Fibroblast of peridontal ligament (primary cell): ENCODE data around the gene MOB3C.

Experiments
- DNase-seq: peaks from one replicate; pipeline ENCODE4 v3.0.0-alpha.2; 2010; ENCODE audit errors: extremely low read depth

The MOB3C gene

DNA sequence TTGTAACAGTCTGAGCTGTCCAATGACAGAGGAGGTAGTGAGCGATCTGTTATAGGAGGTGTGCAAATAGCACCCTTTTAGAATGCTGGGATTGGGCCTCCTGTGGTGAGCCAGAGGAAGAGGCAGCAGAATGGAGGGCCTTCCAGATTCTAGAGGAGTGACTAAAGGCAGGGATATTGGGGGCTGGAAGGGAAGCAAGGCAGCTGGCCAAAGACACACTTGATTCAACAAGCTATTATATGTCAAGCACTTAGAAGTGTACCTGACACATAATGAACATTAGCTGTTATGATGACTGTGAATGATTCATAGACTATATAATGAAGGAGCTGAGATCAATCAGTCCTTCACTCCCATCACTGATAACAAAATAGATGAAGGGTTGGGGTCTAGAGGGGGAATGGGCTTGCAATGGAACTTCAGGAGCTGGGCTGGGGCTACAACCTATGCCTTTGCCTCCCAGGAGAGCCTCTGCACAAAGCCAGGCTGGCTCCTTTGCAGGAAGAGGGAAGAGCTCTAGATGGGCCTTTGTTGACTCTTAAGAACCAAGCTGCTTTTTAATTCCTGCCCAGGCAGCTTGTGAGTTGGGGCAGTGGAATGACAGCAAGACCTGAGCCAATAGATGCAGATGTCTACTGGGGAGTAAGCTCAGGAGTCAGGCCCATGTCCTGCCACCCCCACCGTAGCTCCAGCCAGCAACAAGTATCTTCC is 10.2 kb downstream of the MOB3C start:
- no peak for DNase-seq

DNA sequence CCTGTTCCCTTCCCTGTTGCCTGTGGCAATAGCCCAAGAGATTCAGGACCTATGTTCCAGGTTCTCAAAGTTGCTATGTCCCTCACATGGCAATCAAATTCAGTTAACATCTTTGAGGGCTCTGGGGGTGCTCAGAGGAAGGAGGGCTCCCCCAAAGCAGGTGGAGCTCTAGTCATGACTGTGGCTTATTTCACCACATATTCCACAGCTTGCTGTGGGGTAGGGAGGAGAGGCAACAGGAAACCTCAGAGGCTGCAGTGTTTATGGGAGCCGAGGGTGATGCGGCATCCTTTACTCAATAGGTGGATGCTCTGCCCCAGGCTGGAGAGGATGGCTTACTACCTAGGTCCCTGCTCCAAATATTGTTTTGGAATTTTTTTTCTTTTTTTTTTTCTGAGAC is 11.4 kb downstream of the MOB3C start:
- DNase-seq, result no peak

DNA sequence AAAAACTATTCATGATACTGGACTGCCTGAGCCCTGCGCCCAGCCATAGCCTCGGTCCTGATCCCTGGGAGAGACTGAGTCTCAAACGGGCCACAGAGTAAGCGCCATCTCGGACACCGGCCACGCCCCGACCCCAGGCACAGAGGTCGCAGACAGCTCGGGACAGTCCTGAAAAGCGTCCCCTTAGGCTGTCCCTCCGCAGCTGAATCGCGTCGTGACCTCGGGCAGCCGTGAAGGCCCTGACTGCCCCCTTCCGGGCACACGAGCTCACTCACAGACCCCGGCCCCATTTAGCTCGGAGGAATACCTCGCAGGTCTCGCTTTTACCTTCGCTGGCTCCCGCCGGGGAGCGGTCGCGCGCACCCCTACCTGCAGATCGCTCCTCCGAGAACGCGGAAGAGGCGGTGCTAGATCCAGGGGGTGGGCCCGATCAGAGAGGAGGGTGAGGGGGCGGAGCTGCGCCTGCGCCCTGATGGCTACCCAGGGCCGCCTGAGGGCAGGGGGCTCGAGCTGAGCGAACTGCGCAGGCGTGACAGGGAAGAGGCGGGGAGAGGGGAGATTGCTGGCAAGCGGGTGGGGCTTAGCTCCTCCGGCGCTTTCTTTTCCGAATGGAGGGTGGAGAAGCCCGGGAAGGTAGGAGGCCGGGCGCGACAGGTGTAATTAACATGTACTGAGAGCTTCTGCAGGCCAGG is 12.6 kb downstream of the MOB3C start, which contains the start of gene MKNK1:
MKNK1 (minus strand) TSS at position 411 of the 692 bp plus-strand sequence. CDS start 20,941 bp downstream, outside the sequence.
- DNase-seq, result peak; percentile 91

DNA sequence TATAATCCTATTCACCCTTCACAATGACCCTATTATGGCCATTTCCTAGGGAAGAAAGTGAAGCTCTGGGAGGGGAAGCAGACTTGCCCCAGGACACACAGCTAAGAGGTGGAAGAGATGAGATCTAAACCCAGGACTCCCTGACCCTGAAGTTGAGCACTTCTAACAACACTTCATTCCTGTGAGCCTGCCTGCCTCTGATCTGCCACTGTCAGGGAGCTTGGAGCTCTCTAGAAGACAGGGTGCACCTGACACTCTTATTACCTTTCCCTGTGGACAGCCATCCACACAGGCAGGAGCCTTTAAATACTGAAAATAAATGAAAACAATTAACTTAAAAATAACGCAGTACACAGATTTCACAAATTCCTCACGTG is 13.1 kb downstream of the MOB3C start:
- DNase-seq, result no peak

DNA sequence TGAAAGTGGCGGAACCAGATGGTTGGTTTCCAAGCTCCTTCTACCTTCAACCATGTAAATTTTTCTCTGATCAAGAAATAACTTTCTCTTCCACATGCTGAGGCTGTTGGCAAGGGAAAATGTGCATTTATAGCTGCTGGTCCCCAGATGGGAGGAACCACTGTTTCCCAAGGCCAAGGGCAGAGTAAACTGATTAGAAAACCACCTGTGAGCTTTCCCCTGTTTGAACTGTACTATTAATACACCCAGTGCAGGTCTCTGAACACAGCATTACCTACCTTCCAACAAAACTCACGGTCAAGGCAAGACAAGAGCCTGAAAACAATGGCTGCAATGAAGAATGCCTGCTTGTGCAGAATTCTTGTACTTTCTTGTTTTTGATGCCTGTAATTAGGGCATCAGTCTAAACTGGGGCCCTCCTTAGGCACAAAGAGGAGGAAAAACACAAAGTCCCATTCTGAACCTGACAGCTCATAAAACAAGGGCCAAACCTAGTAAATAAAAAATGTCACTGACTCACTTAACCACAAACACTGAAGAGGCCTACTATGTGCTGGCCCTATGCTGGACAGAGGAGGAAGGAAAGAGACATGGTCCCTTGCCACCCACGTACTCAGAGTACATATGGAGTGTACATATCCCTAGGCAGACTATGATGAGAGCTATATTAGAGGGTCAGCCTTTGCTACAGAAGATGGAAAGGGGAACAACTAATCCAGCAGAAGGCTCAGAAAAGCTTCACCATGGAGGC is 15.2 kb downstream of the MOB3C start:
- DNase-seq, result no peak

DNA sequence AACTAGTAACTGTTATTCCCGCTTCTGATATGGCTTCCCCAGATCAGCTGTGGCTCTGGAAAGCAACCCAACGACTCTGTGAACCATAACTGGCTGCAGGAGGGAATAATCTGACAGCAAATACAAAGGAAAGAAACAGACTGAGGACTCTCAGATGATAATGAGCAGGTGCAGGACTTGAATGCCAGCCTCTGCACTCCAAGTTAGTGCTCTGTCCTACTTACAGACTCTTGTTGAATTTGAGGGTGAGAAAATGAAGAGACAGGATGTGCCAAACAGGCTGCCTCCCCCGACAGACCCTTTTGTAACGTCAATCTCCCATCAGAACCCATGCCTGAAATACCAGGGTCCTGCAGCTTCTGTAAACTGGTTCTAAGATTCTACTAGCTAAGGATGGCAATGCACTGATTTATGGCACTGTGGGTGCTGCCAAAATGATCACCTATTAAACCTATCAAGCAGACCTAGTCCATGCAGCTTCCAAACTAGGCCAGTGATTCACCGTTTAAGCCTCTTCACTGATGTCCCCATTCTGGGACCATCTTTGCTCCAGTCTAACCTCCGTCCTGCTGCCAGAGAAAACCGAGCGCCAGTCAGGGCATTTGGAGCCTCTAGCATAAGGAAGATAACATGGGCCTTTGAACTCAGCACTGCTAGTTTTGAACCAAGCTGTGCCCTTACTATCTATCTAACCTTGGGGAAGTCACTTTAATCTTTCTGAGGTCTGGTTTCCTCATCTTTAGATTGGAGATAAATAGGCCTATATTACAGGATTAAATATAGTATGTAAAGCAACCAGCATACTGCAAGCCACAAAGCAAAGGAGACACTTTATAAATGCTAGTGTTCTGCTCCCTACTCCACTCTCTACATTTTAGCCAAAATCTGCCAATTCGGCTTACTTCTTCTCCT is 17.3 kb downstream of the MOB3C start:
- no peak for DNase-seq

DNA sequence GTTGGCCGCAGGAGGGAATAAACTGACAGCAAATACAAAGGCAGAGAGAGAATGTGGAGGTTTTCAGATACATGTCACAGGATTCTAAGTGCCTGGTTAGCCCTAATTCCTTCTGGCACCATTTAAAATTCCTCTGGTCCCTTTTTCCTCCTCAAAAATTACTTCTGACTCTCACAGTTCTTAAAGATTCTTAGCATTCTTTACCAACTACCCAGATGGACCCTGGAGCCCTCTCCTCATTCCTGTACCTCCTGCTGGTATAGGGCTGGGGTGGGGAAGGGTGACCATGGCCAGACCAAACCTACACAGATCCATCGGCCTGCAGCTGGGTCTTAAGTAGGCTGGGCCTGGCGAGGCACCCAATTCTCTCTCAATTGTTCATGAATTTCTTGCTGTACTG is 19.8 kb downstream of the MOB3C start:
- peak; percentile 18 for DNase-seq

DNA sequence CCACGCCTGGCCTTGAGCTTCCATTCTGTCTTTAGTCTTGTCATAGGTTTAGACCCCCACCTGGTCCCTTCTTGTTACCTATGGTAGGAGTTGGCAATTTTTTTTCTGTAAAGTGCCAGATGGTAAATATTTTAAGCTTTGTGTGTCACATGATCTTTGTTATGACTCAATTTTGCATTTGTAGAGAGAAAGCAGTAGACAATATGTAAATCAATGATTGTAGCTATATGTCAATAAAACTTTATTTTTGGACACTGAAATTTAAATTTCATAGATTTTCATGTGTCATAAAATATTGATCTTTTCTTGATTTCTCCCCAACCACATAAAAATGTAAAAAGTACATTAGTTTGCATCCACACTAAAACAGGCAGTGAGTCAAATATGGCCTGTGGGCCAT is 20.6 kb downstream of the MOB3C start:
- DNase-seq, result no peak

DNA sequence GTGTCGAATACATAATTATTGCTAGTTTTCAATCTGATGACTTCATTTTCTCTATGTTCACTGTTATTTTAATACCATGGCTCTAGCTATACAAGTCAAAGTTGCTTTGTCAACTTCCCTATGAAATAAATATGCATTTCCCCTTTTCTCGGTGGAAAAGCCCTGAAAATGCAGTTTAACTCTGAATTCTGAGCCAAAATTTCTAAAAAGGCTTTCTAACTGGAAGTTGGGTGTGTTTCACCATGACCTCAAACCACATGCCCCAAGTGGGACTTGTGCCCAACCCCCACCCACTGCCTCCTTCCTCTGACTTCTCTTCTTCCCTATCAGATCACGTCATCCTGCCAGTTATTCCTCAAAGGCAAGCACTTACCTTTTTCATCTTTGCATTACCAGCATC is 21.5 kb downstream of the MOB3C start:
- peak; percentile 56 for DNase-seq

DNA sequence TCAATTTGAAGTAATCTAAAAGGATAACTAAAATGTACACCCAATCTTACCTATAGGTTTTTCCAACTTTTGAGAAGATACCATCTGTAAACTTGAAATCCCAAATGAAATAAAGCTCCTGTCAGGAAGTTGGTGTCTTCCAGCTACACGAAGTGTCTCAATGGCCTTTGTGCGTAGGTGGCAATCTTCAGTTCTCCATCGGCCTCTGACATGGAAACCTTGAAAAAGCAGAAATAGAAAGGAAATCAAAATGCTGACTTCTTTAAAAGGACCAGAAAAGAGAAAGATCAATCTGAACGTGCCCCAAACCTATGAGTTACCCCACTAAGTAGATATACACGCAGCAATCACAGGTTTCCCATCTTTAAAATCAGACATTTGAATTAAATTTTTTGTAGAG is 22.5 kb downstream of the MOB3C start:
- DNase-seq, result no peak

DNA sequence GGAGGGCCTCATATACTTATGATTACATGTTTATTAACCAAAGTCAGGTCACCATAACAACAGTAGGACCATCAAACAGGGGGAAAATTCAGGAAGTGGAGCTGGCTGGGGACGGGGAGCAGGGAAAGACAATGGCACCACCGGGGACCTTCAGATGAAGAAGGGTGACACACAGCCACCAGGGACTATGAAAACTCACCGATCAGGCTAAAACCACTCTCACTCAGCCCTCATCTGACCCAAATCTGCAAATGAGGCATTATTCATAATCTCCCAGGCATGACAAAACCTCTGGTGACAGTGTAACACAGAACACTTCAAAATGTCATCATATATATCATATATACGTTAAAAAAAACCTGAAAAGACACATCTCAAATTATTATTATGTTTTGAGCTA is 23.8 kb downstream of the MOB3C start:
- DNase-seq, result no peak

DNA sequence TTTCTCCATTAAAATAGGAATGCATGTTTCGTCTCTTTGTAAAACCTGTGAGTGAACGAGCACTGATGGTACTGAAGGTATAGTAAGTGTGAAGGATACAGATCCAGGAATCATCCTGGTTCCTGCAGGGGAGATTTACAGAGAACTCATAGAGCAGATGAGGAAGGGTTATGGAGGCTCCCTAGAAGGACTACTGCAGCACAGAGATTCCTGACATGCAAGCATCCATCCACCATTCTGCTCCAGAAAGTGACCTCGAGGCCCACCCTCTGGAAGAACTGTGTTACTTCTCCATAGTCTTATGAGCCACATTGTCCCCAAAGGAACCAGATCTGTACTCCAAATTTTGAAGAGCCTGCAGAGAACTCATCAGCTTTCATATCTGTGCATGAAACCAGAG is 27.1 kb downstream of the MOB3C start:
- DNase-seq, result no peak

DNA sequence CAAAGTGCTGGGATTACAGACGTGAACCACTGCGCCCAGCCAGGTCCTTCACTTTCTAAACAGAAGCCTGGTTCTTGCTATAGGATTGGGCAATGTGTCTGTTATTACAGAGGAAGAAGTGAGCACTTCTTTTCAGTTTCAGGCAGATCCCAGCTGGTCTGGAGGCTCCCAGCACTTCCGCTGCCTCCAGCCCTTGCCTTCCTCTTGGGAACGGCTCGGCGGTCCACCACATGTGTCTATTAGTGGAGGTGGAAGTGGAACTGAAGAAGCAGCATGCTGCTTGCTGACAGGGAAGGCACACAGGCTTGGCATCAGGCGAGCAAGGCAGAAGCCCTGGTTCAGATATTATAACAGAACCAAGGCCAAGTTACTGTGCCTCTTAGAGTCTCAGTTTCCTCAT is 29.5 kb downstream of the MOB3C start:
- no peak for DNase-seq

DNA sequence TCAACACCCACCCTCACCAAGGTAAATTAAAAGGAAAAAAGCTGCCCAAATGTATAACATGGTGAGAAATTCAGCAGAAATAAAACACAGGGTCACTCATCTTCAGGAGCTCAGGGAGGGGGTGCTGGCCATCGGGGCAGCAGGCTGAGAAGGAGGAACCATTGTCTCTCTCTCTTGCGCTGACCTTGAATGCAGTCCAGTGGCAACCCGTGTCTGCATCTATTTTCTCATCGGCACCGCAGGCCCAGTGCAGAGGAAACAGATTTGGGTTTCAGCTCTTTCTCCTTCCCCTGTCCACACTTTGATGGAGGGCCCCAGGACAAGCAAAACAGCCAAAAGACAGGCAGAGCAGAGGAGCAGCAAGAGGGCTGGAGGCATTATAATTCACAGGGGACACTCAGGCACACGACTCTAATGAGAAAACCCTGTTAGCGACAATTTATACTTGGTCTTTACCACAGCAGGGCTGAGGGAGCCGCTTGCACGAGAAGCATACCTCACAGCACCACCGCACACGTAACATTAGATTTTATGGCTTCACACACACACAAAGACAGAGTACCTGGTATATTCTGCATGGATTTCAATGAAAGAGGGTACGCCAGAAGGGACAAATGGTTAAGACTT is 31.2 kb downstream of the MOB3C start:
- DNase-seq, result no peak

DNA sequence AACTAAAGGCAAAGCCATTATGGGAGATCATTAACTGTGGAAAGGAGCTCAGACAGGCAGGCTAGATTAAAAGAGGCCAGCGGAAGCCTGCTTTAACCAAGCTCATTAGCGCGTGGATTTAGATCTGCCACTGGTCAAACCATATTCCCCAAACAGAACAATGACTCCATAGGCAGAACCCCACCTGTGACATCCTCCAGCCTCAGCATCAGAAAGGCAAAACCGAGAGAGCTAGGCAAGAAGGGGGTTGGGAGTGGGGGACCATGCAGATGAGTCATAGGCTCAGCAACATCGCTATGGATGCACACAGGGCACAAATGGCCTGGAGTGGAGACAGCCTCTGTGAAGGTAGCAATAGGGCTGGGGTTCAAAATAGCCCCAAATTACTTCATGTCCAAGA is 33.1 kb downstream of the MOB3C start:
- DNase-seq, result no peak

DNA sequence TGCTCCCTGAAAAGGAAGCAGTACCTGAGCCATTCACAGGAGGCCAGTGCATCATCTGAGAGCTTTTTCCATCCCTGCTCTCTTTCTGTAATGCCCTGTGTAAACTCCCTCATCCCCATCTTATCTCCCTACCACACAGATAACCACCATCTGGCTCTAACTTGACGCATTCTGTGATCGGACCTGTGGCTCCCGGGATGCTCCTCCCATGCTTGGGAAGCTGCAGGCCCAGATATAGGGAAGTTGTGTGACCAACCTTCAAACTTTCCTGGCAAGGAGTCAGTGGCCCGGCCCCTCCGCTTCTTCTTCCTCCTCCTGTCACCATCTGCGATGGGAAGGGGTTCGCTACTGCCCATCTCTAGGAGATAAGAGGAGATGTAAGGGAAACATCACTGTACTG is 33.6 kb downstream of the MOB3C start:
- DNase-seq, result no peak

DNA sequence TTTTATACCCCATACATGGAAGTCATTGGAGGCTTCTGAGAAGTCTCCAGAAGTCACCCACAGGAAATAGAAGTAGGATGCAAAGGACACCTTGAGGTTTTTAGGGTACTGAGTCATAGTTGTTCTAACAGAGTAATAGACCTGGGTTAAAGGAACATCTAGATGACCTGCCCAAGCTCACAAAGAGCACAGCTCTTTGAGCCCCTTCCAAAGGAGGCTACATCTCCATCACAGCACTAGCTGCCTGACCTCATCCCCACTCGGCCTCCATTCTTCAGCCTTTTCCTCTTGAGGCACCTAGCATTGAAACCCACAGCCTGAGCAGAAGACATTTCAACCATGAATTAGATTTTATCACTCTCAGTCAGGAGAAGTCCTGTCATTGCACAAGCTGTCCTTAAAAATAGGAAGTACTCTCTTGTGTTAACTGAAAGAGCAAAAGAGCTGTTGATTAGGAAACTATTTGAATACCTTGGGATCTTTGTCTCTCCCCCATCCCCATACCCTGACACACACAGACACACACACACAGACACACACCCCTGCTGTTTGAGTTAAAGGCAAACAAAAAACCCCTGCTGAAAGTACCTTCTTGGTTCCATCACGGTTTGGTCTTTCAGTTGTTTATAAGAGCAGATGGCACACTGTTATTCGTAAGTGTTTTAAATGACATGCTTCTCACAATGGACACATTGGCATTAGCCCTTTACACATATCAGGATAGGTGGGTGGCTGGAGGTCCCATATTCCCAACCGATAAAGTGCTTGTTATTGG is 34.7 kb downstream of the MOB3C start:
- no peak for DNase-seq

DNA sequence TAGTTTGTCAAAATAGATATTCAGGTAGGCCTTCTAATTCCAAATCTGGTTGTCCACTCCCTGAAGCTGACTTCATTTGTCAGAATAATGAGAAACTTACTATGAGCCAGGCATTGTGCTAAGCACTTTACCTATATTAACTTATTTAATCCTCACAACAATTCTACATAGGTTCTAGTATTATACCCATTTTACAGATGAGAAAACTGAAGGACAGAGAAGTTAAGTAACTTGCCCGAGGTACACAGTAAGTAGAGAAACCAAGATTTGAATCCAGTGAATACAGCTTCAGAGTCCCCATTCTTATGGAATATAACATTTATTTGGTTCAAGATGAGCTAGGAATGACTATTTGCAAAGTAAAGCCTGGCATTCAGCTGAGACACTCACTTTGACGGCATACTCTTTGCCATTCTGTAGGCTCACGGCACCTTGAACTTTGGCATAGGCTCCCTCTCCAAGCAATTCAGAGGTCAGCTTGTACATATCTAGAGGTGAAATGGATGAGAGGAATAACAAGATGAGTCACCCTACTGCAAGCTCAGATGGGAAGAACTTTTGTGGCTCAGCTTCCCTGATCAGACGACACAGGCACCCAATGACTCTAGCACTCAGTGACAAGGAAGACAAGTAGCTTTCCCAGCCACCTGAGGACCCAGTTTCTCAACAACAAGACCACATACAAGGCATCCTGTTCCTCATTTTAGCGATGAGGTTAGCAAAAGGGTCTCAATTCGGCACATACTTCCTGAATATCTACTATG is 36.3 kb downstream of the MOB3C start:
- DNase-seq, result no peak

DNA sequence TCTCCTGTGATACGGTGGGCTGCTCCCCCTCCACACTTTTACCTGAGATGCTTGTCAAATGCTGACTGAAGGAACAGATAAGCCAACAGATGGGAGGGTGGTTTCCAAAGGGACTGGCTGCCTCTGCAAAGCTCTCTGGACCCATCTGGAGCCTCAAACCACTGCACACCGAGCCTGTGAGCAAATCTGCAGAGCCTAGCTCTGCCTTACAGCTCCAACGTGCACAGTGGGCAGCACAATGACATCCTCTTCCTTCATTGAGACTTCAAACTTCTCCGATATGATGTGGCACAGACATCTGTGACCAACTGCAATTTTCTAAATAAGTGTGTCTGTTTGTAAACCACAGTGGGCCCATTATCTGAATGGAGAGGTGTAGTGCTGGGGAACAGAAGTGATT is 38.9 kb downstream of the MOB3C start:
- no peak for DNase-seq

DNA sequence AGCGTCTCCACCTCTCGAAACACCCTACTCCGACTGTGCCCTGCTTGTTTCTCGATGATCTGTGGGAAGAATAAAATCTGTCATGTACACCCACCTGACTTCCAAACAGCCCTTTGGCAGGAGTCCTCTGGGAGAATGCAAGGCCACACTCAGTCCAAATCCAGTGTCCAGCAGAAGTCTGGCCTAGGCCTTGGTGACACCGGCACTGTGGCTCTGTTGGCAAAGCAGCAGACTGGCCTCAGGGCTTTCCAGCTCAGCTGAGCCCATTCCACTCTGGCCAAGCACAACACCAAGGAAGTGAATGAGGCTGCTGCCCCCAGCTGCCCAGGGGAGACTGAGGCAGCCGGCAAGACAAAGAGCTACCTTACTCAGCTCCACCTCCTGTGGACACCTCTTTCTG is 40.0 kb downstream of the MOB3C start:
- no peak for DNase-seq
